PC-9 (cell line): ENCODE data around the gene INSYN1. TPM values are rescaled to one million over a fixed set of nuclear protein-coding genes. Genes with fewer than 3 reads are reported as not detected.

Source experiments
- BruUV-seq: library from RNA; stranded (reverse); fragments of 400-500 nt; replicated peaks from 2 replicates; lab custom pipeline; 2021; lab: Mats Ljungman, UMichigan
- CTCF ChIA-PET: fragments of 300-600 bp; sonication (Branson Sonifier 250); formaldehyde crosslinking; loops from one replicate; lab custom pipeline; 2022; ENCODE audit warnings: antibody characterized with exemption; lab: Charles Lee
- POLR2A ChIA-PET: fragments of 300-600 bp; sonication (Branson Sonifier 250); formaldehyde crosslinking; loops from one replicate; lab custom pipeline; 2022; ENCODE audit warnings: antibody characterized with exemption; ENCODE audit not compliant: unreplicated experiment; lab: Charles Lee
- DNase-seq, 2 experiments: peaks; one replicate each; pipeline versions ENCODE4 v3.0.0 to v3.0.0-alpha.2; 2015 to 2022; ENCODE audit warnings: mixed read lengths in 1 of 2
- H2AFZ ChIP-seq: fragments of 200-600 bp; sonication (generic); 2 replicates; pipeline ENCODE4 v1.8.1; 2017; ENCODE audit warnings: antibody characterized with exemption
- H3F3A ChIP-seq: fragments of 200-600 bp; sonication (generic); 2 replicates; pipeline ENCODE4 v1.8.1; 2017; ENCODE audit warnings: antibody characterized with exemption, mild to moderate bottlenecking, low read depth; ENCODE audit not compliant: insufficient read depth
- H3K27ac ChIP-seq: fragments of 200-600 bp; sonication (generic); 2 replicates; pipeline ENCODE4 v1.6.1; 2016; ENCODE audit warnings: mixed run types
- H3K27me3 ChIP-seq: fragments of 200-600 bp; sonication (generic); 2 replicates; pipeline ENCODE4 v1.6.1; 2016; ENCODE audit warnings: low read depth, mixed run types; ENCODE audit not compliant: insufficient read depth
- H3K36me3 ChIP-seq: fragments of 200-600 bp; sonication (generic); 2 replicates; pipeline ENCODE4 v1.6.1; 2016; ENCODE audit warnings: low read depth, mixed run types
- H3K4me1 ChIP-seq: fragments of 200-600 bp; sonication (generic); replicated peaks from 2 replicates; pipeline ENCODE4 v1.6.1; 2016; ENCODE audit warnings: mixed run types; ENCODE audit not compliant: insufficient read depth
- H3K4me2 ChIP-seq: fragments of 200-600 bp; sonication (generic); 2 replicates; pipeline ENCODE4 v1.6.1; 2017; ENCODE audit warnings: mixed run types
- H3K4me3 ChIP-seq: fragments of 200-600 bp; sonication (generic); 2 replicates; pipeline ENCODE4 v1.6.1; 2016; ENCODE audit warnings: mixed run types
- H3K79me2 ChIP-seq: fragments of 200-600 bp; sonication (generic); 2 replicates; pipeline ENCODE4 v1.6.1; 2017; ENCODE audit warnings: low read depth, mixed run types
- H3K9me2 ChIP-seq: fragments of 200-600 bp; sonication (generic); 2 replicates; pipeline ENCODE4 v1.8.1; 2017; ENCODE audit warnings: mild to moderate bottlenecking; ENCODE audit not compliant: insufficient read depth
- H3K9me3 ChIP-seq: fragments of 200-600 bp; sonication (generic); 2 replicates; pipeline ENCODE4 v1.8.1; 2016; ENCODE audit warnings: low read depth; ENCODE audit not compliant: insufficient read depth
- H4K20me1 ChIP-seq: fragments of 200-600 bp; sonication (generic); 2 replicates; pipeline ENCODE4 v1.8.1; 2017; ENCODE audit not compliant: insufficient read depth
- CTCF ChIP-seq: fragments of 200-600 bp; sonication (generic); conservative IDR thresholded peaks from 2 replicates; pipeline ENCODE4 v1.6.1; 2017; ENCODE audit warnings: mixed run types, antibody characterized with exemption, mild to moderate bottlenecking, moderate library complexity
- EZH2 ChIP-seq: fragments of 200-600 bp; sonication (generic); IDR thresholded peaks from 2 replicates; pipeline ENCODE4 v1.8.0; 2017; ENCODE audit warnings: antibody characterized with exemption, low read depth
- intact Hi-C: fragments of 100-400 bp; cut with micrococcal nuclease; formaldehyde crosslinking; loops from one replicate; pipeline ENCODE4 v1.10.0; 2022; ENCODE audit not compliant: unreplicated experiment
- total RNA-seq: library from RNA; stranded (reverse); gene quantifications from 2 replicates; pipeline ENCODE4 v1.2.3, GENCODE V29; 2021

The INSYN1 gene
- total RNA-seq, 1 experiment from 2014 or later = not detected

- H3K4me2 ChIP-seq = no peak overlapping the region
- ChIA-PET POLR2A (no interaction called here), CTCF (interaction anchor here (0.5 kb wide), 1 partner anchor 16 kb away, joined by 3 read pairs; no protein-coding TSS in a partner anchor)
- TF ChIP-seq EZH2 = no peak
- TF ChIP-seq CTCF = no peak
- BruUV-seq = no TSS peak
- no peaks in the 10 kb centered on the region for H4K20me1 ChIP-seq
- H2AFZ ChIP-seq = no peak overlapping the region
- intact Hi-C loops = no loop called here
- DNase-seq = no peak
- H3K9me3 ChIP-seq = no peaks in the 10 kb centered on the region
- H3K79me2 ChIP-seq = no peaks in the 10 kb centered on the region
- H3K27ac ChIP-seq = no peak overlapping the region
- no peaks in the 10 kb centered on the region for H3K4me1 ChIP-seq
- no peak overlapping the region for H3K4me3 ChIP-seq
- no peaks in the 10 kb centered on the region for H3K36me3 ChIP-seq
- peaks cover 28% of the 10 kb centered on the region for H3K27me3 ChIP-seq
- H3F3A ChIP-seq = no peaks in the 10 kb centered on the region
- H3K9me2 ChIP-seq = no peaks in the 10 kb centered on the region
Measured at GRCh38 chr15:73727330-73727976, 25.7 kb downstream of the INSYN1 start.

- Histone ChIP-seq H4K20me1 (no peaks in the 10 kb centered on the region), H3K36me3 (no peaks in the 10 kb centered on the region), H3K4me1 (no peaks in the 10 kb centered on the region), H3K4me2 (no peak overlapping the region), H3K9me2 (no peaks in the 10 kb centered on the region), H3K79me2 (no peaks in the 10 kb centered on the region), H3K27me3 (peaks cover 41% of the 10 kb centered on the region), H3K9me3 (no peaks in the 10 kb centered on the region), H2AFZ (no peak overlapping the region), H3K27ac (no peak overlapping the region), H3F3A (no peaks in the 10 kb centered on the region), H3K4me3 (no peak overlapping the region)
- no peak for DNase-seq
- intact Hi-C loops = no loop called here
- TF ChIP-seq CTCF (no peak), EZH2 (no peak)
- no TSS peak for BruUV-seq
- POLR2A ChIA-PET = no interaction called here
- CTCF ChIA-PET = no interaction called here
Measured at GRCh38 chr15:73724212-73724611, 28.9 kb downstream of the INSYN1 start.

GRCh38 chr15:73723191-73723590, 30.0 kb downstream of the INSYN1 start:
- DNase-seq = no peak
- Histone ChIP-seq H3K27ac (no peak overlapping the region), H3K9me2 (no peaks in the 10 kb centered on the region), H2AFZ (no peak overlapping the region), H3K4me3 (no peak overlapping the region), H3K36me3 (no peaks in the 10 kb centered on the region), H4K20me1 (no peaks in the 10 kb centered on the region), H3K4me1 (no peaks in the 10 kb centered on the region), H3K79me2 (no peaks in the 10 kb centered on the region), H3K4me2 (no peak overlapping the region), H3F3A (no peaks in the 10 kb centered on the region), H3K27me3 (peaks cover 41% of the 10 kb centered on the region), H3K9me3 (no peaks in the 10 kb centered on the region)
- TF ChIP-seq EZH2 = no peak
- no peak for TF ChIP-seq CTCF
- ChIA-PET CTCF (no interaction called here), POLR2A (no interaction called here)
- intact Hi-C loops = no loop called here
- no TSS peak for BruUV-seq
